SK-N-MC (cell line): Measurements from ENCODE around the gene E2F2.

Source experiments
- DNase-seq: peaks from one replicate; pipeline ENCODE4 v3.0.0-alpha.2; 2011; ENCODE audit warnings: low read depth, low spot score
- H3K27ac ChIP-seq: fragments of 200-600 bp; sonication (generic); 2 replicates; pipeline ENCODE4 v1.5.1; 2016; ENCODE audit warnings: mixed run types
- H3K36me3 ChIP-seq: fragments of 200-600 bp; sonication (generic); 2 replicates; pipeline ENCODE4 v1.6.1; 2017; ENCODE audit warnings: antibody characterized with exemption, low read length, mixed read lengths; ENCODE audit not compliant: insufficient read depth
- H3K4me3 ChIP-seq: fragments of 200-600 bp; sonication (generic); 2 replicates; pipeline ENCODE4 v1.5.1; 2016
- H3K9ac ChIP-seq: fragments of 200-600 bp; sonication (generic); 2 replicates; pipeline ENCODE4 v1.8.0; 2017; ENCODE audit warnings: mixed run types, mixed read lengths; ENCODE audit not compliant: insufficient read length
- H3K9me3 ChIP-seq: fragments of 200-600 bp; sonication (generic); 2 replicates; pipeline ENCODE4 v1.6.1; 2017; ENCODE audit warnings: low read depth, mild to moderate bottlenecking, antibody characterized with exemption, low read length, moderate library complexity, mixed read lengths
- EZH2 ChIP-seq: fragments of 200-600 bp; sonication (generic); IDR thresholded peaks from one replicate; pipeline ENCODE4 v1.6.1; 2017; ENCODE audit warnings: antibody characterized with exemption
- FOXP2 ChIP-seq: optimal IDR thresholded peaks from 2 replicates; pipeline ENCODE3; 2011; ENCODE audit warnings: mild to moderate bottlenecking, moderate library complexity; ENCODE audit not compliant: insufficient read depth; ENCODE audit errors: extremely low read length, control extremely low read depth
- POLR2AphosphoS5 ChIP-seq: IDR thresholded peaks from 2 replicates; pipeline ENCODE4 v1.6.1; 2012; ENCODE audit warnings: mild to moderate bottlenecking, low read depth, low read length, borderline replicate concordance

Gene E2F2

GRCh38 chr1:23554481-23555269 is 23.6 kb upstream of the E2F2 start:
- peak overlapping the region; percentile 99 for H3K4me3 ChIP-seq
- H3K9ac ChIP-seq = peak overlapping the region; percentile 89
- H3K9me3 ChIP-seq = no peaks in the 10 kb centered on the region
- H3K36me3 ChIP-seq = peaks cover 27% of the 10 kb centered on the region
- no peak for TF ChIP-seq EZH2
- peak; percentile 89 for TF ChIP-seq POLR2AphosphoS5
- TF ChIP-seq FOXP2 = peak; percentile 53
- DNase-seq = no peak
- H3K27ac ChIP-seq = peak overlapping the region; percentile 100

GRCh38 chr1:23554127-23554480 is 23.1 kb upstream of the E2F2 start:
- DNase-seq = no peak
- Histone ChIP-seq H3K9me3 (no peaks in the 10 kb centered on the region), H3K36me3 (peaks cover 26% of the 10 kb centered on the region), H3K27ac (peak overlapping the region; percentile 93), H3K9ac (peak overlapping the region; percentile 71), H3K4me3 (peak overlapping the region; percentile 99)
- TF ChIP-seq POLR2AphosphoS5 (no peak), EZH2 (no peak), FOXP2 (no peak)

GRCh38 chr1:23553231-23554126 is 22.4 kb upstream of the E2F2 start:
- no peak overlapping the region; the same call in 1 of the 2 replicates for H3K4me3 ChIP-seq
- no peak for DNase-seq
- H3K36me3 ChIP-seq = peaks cover 20% of the 10 kb centered on the region
- no peak for TF ChIP-seq FOXP2
- TF ChIP-seq POLR2AphosphoS5 = no peak
- no peak for TF ChIP-seq EZH2
- peak overlapping the region; percentile 71 for H3K9ac ChIP-seq
- no peaks in the 10 kb centered on the region for H3K9me3 ChIP-seq
- H3K27ac ChIP-seq = peak overlapping the region; percentile 93

GRCh38 chr1:23551849-23552248 is 20.8 kb upstream of the E2F2 start:
- no peaks in the 10 kb centered on the region for H3K9me3 ChIP-seq

GRCh38 chr1:23548704-23549143 is 17.7 kb upstream of the E2F2 start:
- H3K4me3 ChIP-seq = no peak overlapping the region
- no peak overlapping the region for H3K9ac ChIP-seq
- no peaks in the 10 kb centered on the region for H3K9me3 ChIP-seq
- no peaks in the 10 kb centered on the region for H3K36me3 ChIP-seq
- peak overlapping the region; percentile 51 for H3K27ac ChIP-seq
- no peak for TF ChIP-seq EZH2
- no peak for TF ChIP-seq POLR2AphosphoS5
- DNase-seq = no peak

More at GRCh38 chr1:23551849-23552248, 20.8 kb upstream of the E2F2 start:
- H3K9ac ChIP-seq = no peak overlapping the region
- no peak for DNase-seq
- TF ChIP-seq FOXP2 (no peak), POLR2AphosphoS5 (no peak), EZH2 (no peak)
- H3K4me3 ChIP-seq = no peak overlapping the region
- peaks cover 4% of the 10 kb centered on the region; the same call in 1 of the 2 replicates for H3K36me3 ChIP-seq
- H3K27ac ChIP-seq = peak overlapping the region; percentile 60; the same call in 1 of the 2 replicates

GRCh38 chr1:23546897-23547584 is 16.0 kb upstream of the E2F2 start:
- Histone ChIP-seq H3K27ac (no peak overlapping the region), H3K9me3 (no peaks in the 10 kb centered on the region), H3K9ac (no peak overlapping the region), H3K4me3 (no peak overlapping the region), H3K36me3 (no peaks in the 10 kb centered on the region)
- no peak for DNase-seq
- no peak for TF ChIP-seq EZH2
- TF ChIP-seq FOXP2 = no peak
- no peak for TF ChIP-seq POLR2AphosphoS5

GRCh38 chr1:23545851-23546250 is 14.8 kb upstream of the E2F2 start:
- Histone ChIP-seq H3K9ac (no peak overlapping the region), H3K27ac (no peak overlapping the region), H3K9me3 (no peaks in the 10 kb centered on the region), H3K4me3 (no peak overlapping the region), H3K36me3 (no peaks in the 10 kb centered on the region)
- no peak for DNase-seq
- TF ChIP-seq FOXP2 (no peak), POLR2AphosphoS5 (no peak), EZH2 (no peak)
